Colonic mucosa (tissue), 4 donors: ENCODE measurements around the gene WDR38. TPM values are rescaled to one million over a fixed set of nuclear protein-coding genes. Genes with fewer than 3 reads are reported as not detected.

Experiments used
- DNase-seq: peaks from one replicate; pipeline ENCODE4 v3.0.0-alpha.2; 2020
- H3K27ac ChIP-seq: fragments of 200-600 bp; one replicate; pipeline ENCODE4 v1.8.0; 2021
- H3K27me3 ChIP-seq: fragments of 200-600 bp; one replicate; pipeline ENCODE4 v1.8.0; 2021
- H3K36me3 ChIP-seq: fragments of 200-600 bp; one replicate; pipeline ENCODE4 v1.8.0; 2021
- H3K4me1 ChIP-seq: fragments of 200-600 bp; one replicate; pipeline ENCODE4 v1.8.0; 2021; ENCODE audit warnings: mild to moderate bottlenecking
- H3K4me3 ChIP-seq: fragments of 200-600 bp; one replicate; pipeline ENCODE4 v1.8.0; 2021
- H3K9ac ChIP-seq, 2 donors: one replicate each; pipeline ENCODE4 v1.7.0; 2013; ENCODE audit warnings: control low read depth in 2 of 2, low read depth in 2 of 2, low read length in 2 of 2
- H3K9me3 ChIP-seq: fragments of 200-600 bp; one replicate; pipeline ENCODE4 v1.8.0; 2021
- CTCF ChIP-seq: fragments of 200-600 bp; IDR thresholded peaks from one replicate; pipeline ENCODE4 v1.8.0; 2022; ENCODE audit warnings: antibody characterized with exemption, mild to moderate bottlenecking
- intact Hi-C: fragments of 100-400 bp; cut with DNase I; formaldehyde crosslinking; loops from one replicate; pipeline ENCODE4 v1.14.1; 2022
- total RNA-seq, 2 donors: library from RNA; stranded (reverse); fragmentation: NEBNext Ultra II Directional in 1 of 2; extraction: Animal tissue kit (Norgen Biotek cat#: 25700) in 1 of 2; gene quantifications; one replicate each; pipeline ENCODE4 v1.2.1, GENCODE V29; 2021
- donor health status: healthy.
- donor health status: DM: no; HTN: no; CAD: no.
- donor health status: DM: no; HTN: no; CAD: no.

WDR38 gene
- total RNA-seq, 2 donors from 2014 or later = not detected

- no peak for TF ChIP-seq CTCF
- no peak for DNase-seq
- intact Hi-C loops = no loop called here
- H3K27ac ChIP-seq = no peak overlapping the region
- no peaks in the 10 kb centered on the region for H3K27me3 ChIP-seq
- no peaks in the 10 kb centered on the region for H3K4me1 ChIP-seq
- H3K9me3 ChIP-seq = no peaks in the 10 kb centered on the region
- no peak overlapping the region for H3K4me3 ChIP-seq
- no peak overlapping the region for H3K9ac ChIP-seq
- H3K36me3 ChIP-seq = no peaks in the 10 kb centered on the region
Measured at GRCh38 chr9:124809741-124810500, 43.3 kb upstream of the WDR38 start.

DNA sequence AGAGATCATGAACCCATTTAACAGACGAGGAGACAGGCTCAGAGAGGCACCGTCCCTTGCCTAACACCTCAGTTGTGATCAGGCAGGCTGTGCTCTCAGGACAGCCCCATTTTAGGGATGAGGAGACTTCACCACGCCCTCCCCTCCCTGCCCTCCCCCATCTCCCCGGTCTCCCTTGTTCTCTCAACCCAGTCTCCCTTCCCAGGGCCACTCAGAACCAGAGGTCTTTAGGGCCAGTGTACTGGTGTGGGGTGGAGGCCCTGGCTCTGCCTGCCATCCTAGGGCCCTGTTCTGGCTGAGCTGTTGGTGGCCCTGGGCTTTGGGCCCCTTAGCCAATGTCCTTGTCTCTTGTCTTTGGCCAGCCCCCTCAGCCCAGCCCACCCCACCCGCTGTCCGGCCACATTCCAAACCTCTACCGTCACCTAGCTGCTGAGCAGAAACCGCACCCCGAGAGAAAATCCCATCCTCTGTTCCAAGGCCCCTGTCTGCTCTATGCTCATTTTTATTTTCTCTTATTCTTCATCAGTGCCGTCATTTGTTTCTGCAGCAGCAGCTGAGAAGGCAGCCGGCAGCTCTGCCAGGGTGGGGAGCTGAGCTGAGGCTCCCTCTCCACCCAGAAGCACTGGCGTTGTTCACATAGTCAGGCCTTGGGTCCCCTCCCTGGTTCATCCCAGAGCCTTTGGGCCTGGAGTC is 42.5 kb upstream of the WDR38 start:
- intact Hi-C loops = no loop called here
- no peak overlapping the region for H3K9ac ChIP-seq
- H3K9me3 ChIP-seq = no peaks in the 10 kb centered on the region
- H3K27ac ChIP-seq = peak overlapping the region; percentile 22
- TF ChIP-seq CTCF = no peak
- H3K4me1 ChIP-seq = no peaks in the 10 kb centered on the region
- H3K36me3 ChIP-seq = no peaks in the 10 kb centered on the region
- DNase-seq = no peak
- no peak overlapping the region for H3K4me3 ChIP-seq
- no peaks in the 10 kb centered on the region for H3K27me3 ChIP-seq

DNA sequence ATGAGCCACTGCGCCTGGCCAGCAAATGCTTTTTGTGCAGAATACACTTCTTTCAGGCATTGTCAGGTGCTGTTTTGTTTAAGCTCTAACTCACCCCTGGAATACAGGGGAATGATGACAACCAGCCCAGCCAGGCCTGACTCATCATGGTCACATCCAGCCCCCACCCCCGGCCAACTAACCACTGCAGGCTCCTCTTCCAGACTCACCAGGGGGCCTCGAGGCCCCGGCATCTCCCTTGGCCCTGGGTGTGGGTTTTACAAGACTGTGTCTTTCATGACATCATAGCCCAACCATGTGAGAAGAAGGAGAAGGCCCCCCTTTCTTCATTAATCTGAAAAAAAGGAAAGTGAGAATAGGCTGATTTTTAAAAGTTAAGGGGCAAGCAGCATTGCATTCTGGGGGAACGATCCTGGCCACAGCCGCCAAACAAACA is 40.8 kb upstream of the WDR38 start:
- H3K9ac ChIP-seq = no peak overlapping the region
- intact Hi-C loops = no loop called here

GRCh38 chr9:124813041-124813440 is 40.2 kb upstream of the WDR38 start:
- Histone ChIP-seq H3K9ac (no peak overlapping the region), H3K4me1 (no peaks in the 10 kb centered on the region), H3K9me3 (no peaks in the 10 kb centered on the region), H3K27ac (no peak overlapping the region), H3K36me3 (no peaks in the 10 kb centered on the region), H3K4me3 (no peak overlapping the region), H3K27me3 (no peaks in the 10 kb centered on the region)
- TF ChIP-seq CTCF = no peak
- no peak for DNase-seq
- intact Hi-C loops = no loop called here

More for the DNA sequence above, 40.8 kb upstream of the WDR38 start:
- no peaks in the 10 kb centered on the region for H3K4me1 ChIP-seq
- TF ChIP-seq CTCF = no peak
- DNase-seq = no peak
- H3K27me3 ChIP-seq = no peaks in the 10 kb centered on the region
- no peak overlapping the region for H3K4me3 ChIP-seq
- no peaks in the 10 kb centered on the region for H3K9me3 ChIP-seq
- no peak overlapping the region for H3K27ac ChIP-seq
- H3K36me3 ChIP-seq = no peaks in the 10 kb centered on the region

GRCh38 chr9:124813501-124814163 is 39.6 kb upstream of the WDR38 start:
- no peak overlapping the region for H3K9ac ChIP-seq
- H3K27me3 ChIP-seq = no peaks in the 10 kb centered on the region
- no peak for TF ChIP-seq CTCF
- no peaks in the 10 kb centered on the region for H3K36me3 ChIP-seq
- no peaks in the 10 kb centered on the region for H3K9me3 ChIP-seq
- no peak overlapping the region for H3K4me3 ChIP-seq
- H3K27ac ChIP-seq = no peak overlapping the region
- intact Hi-C loops = no loop called here
- no peak for DNase-seq
- no peaks in the 10 kb centered on the region for H3K4me1 ChIP-seq
